ENCODE data around the gene CACNA1E. TPM values are rescaled to one million over a fixed set of nuclear protein-coding genes. Genes with fewer than 3 reads are reported as not detected.

The CACNA1E gene
- 0.04 TPM for total RNA-seq

GRCh38 chr1:181483285-181484195, at the start of gene CACNA1E:
TSS of gene CACNA1E (plus strand) at chr1:181483517. CDS start at chr1:181483745, 228 bp downstream.
- ATAC-seq = no peak

- ATAC-seq = no peak
These were observed 49.4 kb upstream of the CACNA1E start for GRCh38 chr1:181433931-181434330.

- ATAC-seq = no peak
These were observed 45.3 kb upstream of the CACNA1E start for GRCh38 chr1:181438013-181438412.

GRCh38 chr1:181440510-181440909, 42.8 kb upstream of the CACNA1E start:
- ATAC-seq = no peak

- ATAC-seq = no peak
These were observed 41.2 kb upstream of the CACNA1E start for GRCh38 chr1:181442181-181442525.

- ATAC-seq = no peak
These were observed 40.0 kb upstream of the CACNA1E start for GRCh38 chr1:181443231-181443853.

- ATAC-seq = no peak
These were observed 37.9 kb upstream of the CACNA1E start for GRCh38 chr1:181445436-181445835.

- ATAC-seq = no peak
These were observed 34.9 kb upstream of the CACNA1E start for GRCh38 chr1:181448461-181448860.

- no peak for ATAC-seq
These were observed 31.6 kb upstream of the CACNA1E start for GRCh38 chr1:181451661-181452230.

GRCh38 chr1:181452746-181453145, 30.6 kb upstream of the CACNA1E start:
- no peak for ATAC-seq

- no peak for ATAC-seq
These were observed 29.6 kb upstream of the CACNA1E start for GRCh38 chr1:181453541-181454201.

- no peak for ATAC-seq
These were observed 26.8 kb upstream of the CACNA1E start for GRCh38 chr1:181456551-181456950.

GRCh38 chr1:181458419-181458818, 24.9 kb upstream of the CACNA1E start:
- no peak for ATAC-seq

GRCh38 chr1:181459067-181459466, 24.2 kb upstream of the CACNA1E start:
- no peak for ATAC-seq

GRCh38 chr1:181469829-181470228, 13.5 kb upstream of the CACNA1E start:
- no peak for ATAC-seq

GRCh38 chr1:181475580-181475979, 7.7 kb upstream of the CACNA1E start:
- ATAC-seq = no peak

GRCh38 chr1:181476581-181476980, 6.7 kb upstream of the CACNA1E start:
- ATAC-seq = no peak

GRCh38 chr1:181478306-181478705, 5.0 kb upstream of the CACNA1E start:
- no peak for ATAC-seq

- ATAC-seq = peak; percentile 79
These were observed 4.1 kb upstream of the CACNA1E start for GRCh38 chr1:181479137-181479745.

- ATAC-seq = no peak
These were observed 1.3 kb upstream of the CACNA1E start for GRCh38 chr1:181482001-181482430.

- ATAC-seq = peak; percentile 37
These were observed 614 bp upstream of the CACNA1E start for GRCh38 chr1:181482521-181483284.

GRCh38 chr1:181484821-181485220, 1.5 kb downstream of the CACNA1E start:
- ATAC-seq = no peak

Measured in esophagus mucosa (tissue), 1 donor.